Measurements from ENCODE around the gene CSH2. TPM values are rescaled to one million over a fixed set of nuclear protein-coding genes. Genes with fewer than 3 reads are reported as not detected.

The CSH2 gene
- total and polyA plus RNA-seq, 9 of the 15 experiments (the other 6 are each of a cell fraction or from before 2014, with no cell fraction given): not detected

DNA sequence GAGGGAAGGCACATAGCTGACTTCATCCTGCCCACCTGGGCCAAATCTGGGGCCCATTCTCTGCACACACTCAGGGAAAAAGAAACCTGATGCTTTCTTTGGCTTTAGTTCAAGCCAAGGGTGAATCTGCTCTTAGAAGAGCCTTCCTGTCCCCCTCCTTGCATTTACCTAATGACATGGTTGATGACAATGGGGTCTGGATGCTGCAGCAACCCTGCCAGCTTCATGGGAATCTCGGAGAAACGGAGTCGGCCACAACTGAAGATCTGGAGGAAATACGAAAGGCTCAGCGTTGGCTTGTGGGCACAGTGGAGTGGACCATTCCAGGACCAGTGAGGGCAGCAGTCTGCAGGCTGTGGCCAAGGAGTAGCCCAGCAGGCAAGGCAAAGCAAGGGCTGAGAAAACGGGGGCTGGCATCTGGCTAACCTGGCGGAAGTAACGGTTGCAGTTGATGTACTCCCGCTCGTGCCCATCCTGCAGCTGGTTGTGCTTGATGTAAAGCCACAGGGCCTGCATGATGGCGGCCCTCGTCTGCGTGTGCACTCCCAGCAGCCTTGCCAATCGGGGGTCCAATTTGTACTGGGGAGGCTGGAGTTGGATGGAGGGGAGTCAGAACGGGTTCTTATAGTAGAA lies 39.6 kb downstream of the CSH2 start (continued):
- TF ChIP-seq RBFOX2 (IDR thresholded peaks at IDR 0.05; ENCODE audit: low read depth, low read length) (peak; percentile 57), MBD2 (IDR thresholded peaks at IDR 0.05; ENCODE audit: borderline replicate concordance, low read depth) (no peak)

DNA sequence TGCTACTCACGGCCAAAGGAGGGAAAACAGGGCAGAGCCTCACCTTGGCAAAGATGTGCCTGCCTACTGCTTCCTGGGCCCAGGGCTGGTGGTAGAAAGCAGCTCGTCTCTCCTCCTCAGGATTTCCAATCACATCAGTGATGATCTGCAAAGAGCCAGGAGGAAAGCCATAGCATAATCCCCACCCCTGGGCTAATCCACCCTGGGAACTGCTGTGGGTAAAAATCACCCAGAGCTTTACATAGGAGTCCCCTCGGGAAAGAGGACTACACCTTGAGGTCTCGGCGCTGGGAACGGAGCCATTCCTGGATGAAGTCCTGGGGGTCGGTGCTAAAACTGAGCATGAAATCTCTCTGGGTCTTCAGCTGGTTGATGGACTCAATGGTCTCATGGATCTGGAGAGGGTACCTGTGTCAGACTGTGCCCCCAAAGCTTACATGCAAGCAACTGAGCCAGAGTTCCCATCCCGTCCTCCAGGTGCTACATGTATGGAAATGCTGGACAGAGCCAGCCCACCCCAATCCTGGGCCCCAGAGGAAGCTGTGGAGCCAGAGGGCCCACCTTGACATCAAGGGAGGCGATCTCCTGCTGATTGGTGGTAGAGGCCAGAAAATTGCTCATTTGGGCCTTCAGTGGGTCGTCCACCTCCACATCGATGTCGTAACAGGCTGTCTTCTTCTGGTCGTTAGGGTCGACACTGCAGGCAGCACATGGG lies 40.3 kb downstream of the CSH2 start:
- peaks cover 32% of the 10 kb centered on the region for H3K79me2 ChIP-seq (ENCODE audit: control insufficient read depth, insufficient read depth, low read length)
- H3K4me2 ChIP-seq (ENCODE audit: insufficient read depth, low read length): no peak overlapping the region
- BruUV-seq (replicated peaks): no TSS peak
- no peak for DNase-seq (ENCODE audit: extremely low read depth in 1 of 4, low spot score in 3 of 4)
- CTCF ChIA-PET (ENCODE audit: low intra/inter-chr PET ratio): interaction anchor here (2.4 kb wide), 1 partner anchor 408 kb away, joined by 7 read pairs; no protein-coding TSS in a partner anchor
- no peaks in the 10 kb centered on the region for H3K27me3 ChIP-seq (ENCODE audit: control insufficient read depth in 2 of 2, insufficient read depth in 2 of 2, low read length in 2 of 2)
- H3K27ac ChIP-seq (ENCODE audit: extremely low read depth, low read depth, low read length): no peak overlapping the region
- peaks cover 11 to 15% of the 10 kb centered on the region in 2 experiments; a peak in 4 of 5 replicates for H3K4me1 ChIP-seq (replicated peaks in 1 of 2; ENCODE audit: control insufficient read depth in 2 of 2, insufficient read depth in 2 of 2, low read length in 2 of 2)
- H3K36me3 ChIP-seq (ENCODE audit: control insufficient read depth, insufficient read depth, low read length): peaks cover 97% of the 10 kb centered on the region
- FAIRE-seq: no peak
- intact Hi-C loops (cut with micrococcal nuclease) (loop anchor here (10.0 kb wide), 1 partner anchor 138 kb away; no protein-coding TSS in a partner anchor), in situ Hi-C loops (cut with MboI) (loop anchor here (25.0 kb wide), 1 partner anchor 396 kb away; the partner anchor contains the start of gene CYB561)
- WGBS (ENCODE audit: insufficient coverage, low coverage, missing lambda C conversion rate): 90% methylated on average over 14 of the region's 14 CpGs
- no peaks in the 10 kb centered on the region for H4K20me1 ChIP-seq (replicated peaks; ENCODE audit: control insufficient read depth, insufficient read depth, low read length)
- TF ChIP-seq POLR2AphosphoS5 (IDR thresholded peaks at IDR 0.05; ENCODE audit: control insufficient read depth, insufficient read depth, low read depth, low read length) (peak; percentile 17; the same call in 1 of the 2 replicates), FOS (IDR thresholded peaks at IDR 0.05; ENCODE audit: extremely low read depth, insufficient read length) (no peak), POLR2A (conservative IDR thresholded peaks at IDR 0.05) (0 out of 2 replicates have a peak, but pooled peaks have one; percentile 29)
- no peaks in the 10 kb centered on the region for H3K9me3 ChIP-seq (replicated peaks; ENCODE audit: control insufficient read depth, insufficient read depth, low read depth, low read length)
- H3K4me3 ChIP-seq: no peak overlapping the region
- H2AFZ ChIP-seq (ENCODE audit: low read depth, low read length): no peak overlapping the region
- 0 out of 4 replicates have a peak overlapping the region, but pooled peaks of 1 of the 2 experiments have one; percentile 40 for H3K9ac ChIP-seq (ENCODE audit: insufficient read depth in 1 of 2, low read depth in 2 of 2, low read length in 2 of 2)
- no peaks in the 10 kb centered on the region for H3K9me1 ChIP-seq (ENCODE audit: control insufficient read depth, insufficient read depth, low read length)
- POLR2A ChIA-PET: interaction anchor here (0.9 to 1.3 kb wide), 6 partner anchors 9 to 59 kb away, joined by 3 to 8 read pairs (median 5); partner anchors contain the start of genes DDX42 and SMARCD2
- no peak for ATAC-seq

All from K562 (cell line).